SKM-1 treated with dmso at 0.1 percent for 144 hours (cell line): ENCODE measurements around the gene SVOPL.
"Not testable (repeated sequence)": the region's sequence is repeated elsewhere in the genome, so short reads cannot be mapped to it uniquely, and the experiment has no call there.

Experiments used
- DNase-seq: peaks from one replicate; lab custom pipeline; 2025; ENCODE audit not compliant: unreplicated experiment; lab: John Stamatoyannopoulos, UW

Gene SVOPL, protein sequence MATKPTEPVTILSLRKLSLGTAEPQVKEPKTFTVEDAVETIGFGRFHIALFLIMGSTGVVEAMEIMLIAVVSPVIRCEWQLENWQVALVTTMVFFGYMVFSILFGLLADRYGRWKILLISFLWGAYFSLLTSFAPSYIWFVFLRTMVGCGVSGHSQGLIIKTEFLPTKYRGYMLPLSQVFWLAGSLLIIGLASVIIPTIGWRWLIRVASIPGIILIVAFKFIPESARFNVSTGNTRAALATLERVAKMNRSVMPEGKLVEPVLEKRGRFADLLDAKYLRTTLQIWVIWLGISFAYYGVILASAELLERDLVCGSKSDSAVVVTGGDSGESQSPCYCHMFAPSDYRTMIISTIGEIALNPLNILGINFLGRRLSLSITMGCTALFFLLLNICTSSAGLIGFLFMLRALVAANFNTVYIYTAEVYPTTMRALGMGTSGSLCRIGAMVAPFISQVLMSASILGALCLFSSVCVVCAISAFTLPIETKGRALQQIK

GRCh38 chr7:138700857-138701536 lies at the start of gene SVOPL:
SVOPL (minus strand) TSS chr7:138701362; CDS start chr7:138679045, 22,317 bp downstream.
- DNase-seq, result no peak

- no peak for DNase-seq
Measured at GRCh38 chr7:138750473-138750872, 49.3 kb upstream of the SVOPL start.

GRCh38 chr7:138749960-138750359 lies 48.8 kb upstream of the SVOPL start:
- DNase-seq, result no peak

GRCh38 chr7:138748666-138749065 lies 47.5 kb upstream of the SVOPL start:
- DNase-seq, result no peak

GRCh38 chr7:138746073-138746472 lies 44.9 kb upstream of the SVOPL start:
- no peak for DNase-seq

DNA sequence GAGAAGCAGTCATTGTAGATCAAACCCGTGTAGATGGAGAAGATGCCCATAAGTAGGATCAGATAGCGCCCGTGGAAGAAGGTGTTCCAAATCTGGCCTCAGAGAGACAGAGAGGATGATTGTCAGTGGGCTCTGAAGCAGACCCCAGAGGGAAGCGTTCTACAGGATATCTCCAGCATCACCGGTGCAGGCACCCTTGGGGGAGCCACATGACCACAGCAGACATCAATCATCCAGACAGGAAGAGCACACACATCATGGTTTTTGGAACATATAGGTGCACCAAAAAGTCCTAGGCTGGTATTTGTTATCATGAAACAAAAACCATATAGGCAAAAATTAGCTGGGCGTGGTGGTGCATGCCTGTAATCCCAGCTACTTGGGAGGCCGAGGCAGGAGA lies 44.0 kb upstream of the SVOPL start:
- no peak for DNase-seq

DNA sequence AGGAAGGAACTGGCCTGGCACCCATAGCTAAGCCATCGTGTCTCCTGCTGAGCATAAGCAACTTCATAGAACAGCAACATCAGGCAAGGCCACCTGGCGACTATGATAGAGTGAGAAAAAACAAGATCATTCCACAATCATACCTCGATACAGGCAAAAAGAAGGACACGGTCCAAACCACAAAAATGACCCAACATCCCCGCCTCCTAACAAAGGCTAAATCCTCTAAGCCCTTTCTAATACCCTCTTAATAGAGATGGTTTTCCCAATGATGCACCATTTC lies 40.2 kb upstream of the SVOPL start:
- no peak for DNase-seq

DNA sequence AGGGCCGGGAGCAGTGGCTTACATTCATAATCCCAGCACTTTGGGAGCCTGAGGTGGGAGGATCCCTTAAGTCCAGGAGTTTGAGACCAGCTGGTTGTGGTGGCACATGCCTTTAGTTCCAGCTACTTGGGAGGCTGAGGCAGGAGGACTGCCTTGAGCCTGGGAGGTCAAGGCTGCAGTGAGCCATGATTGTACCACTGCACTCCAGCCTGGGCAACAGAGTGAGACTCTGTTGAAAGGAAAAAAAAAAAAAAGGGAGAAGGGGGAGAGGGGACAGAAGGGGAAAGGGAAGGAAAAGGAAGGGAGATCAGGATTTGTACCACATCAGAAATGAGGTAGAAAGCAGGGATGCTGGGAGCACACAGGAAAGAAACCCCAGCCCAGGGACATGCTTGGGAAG lies 38.7 kb upstream of the SVOPL start:
- no peak for DNase-seq

GRCh38 chr7:138738551-138739335 lies 37.6 kb upstream of the SVOPL start:
- peak; percentile 77 for DNase-seq

GRCh38 chr7:138738114-138738513 lies 37.0 kb upstream of the SVOPL start:
- no peak for DNase-seq

DNA sequence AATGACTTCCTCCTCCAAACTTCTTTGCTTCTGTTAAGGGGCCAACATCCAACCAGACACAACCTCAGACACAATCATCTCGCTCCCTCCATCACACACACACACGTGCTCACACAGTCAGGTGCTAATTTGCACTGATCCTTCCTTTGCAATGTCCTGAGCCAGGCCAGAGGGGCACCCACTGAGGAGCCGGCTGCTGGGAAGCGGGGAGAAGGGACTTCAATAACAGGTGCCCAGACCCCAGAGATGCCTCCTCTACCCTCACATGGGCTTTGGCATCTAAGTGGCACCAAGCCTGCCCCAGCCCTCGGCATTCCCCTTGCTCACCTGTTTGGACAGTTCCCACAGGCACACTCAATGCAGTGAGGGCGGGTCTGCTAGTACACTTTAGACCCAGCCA lies 34.2 kb upstream of the SVOPL start:
- DNase-seq, result no peak

GRCh38 chr7:138731733-138732132 lies 30.6 kb upstream of the SVOPL start:
- DNase-seq, result not testable (repeated sequence)

DNA sequence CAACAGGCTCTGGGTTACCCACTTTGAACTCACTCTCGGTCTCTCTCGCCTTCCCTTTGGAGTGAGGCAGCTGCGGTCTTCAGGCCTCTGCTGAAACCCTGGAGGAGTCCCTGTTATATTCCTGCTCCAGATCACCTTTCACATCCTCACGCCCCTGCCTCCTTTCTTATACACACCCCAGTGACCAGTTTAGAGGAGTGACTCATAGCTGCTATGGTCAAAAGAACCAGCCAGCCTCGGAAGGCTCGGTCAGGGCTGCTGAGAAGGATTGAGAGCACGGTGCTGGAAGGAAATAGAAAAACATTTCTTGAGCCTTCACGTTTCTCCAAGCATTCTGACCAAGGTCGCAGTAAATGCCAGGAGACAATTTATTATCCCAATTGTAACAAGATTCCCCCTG lies 28.3 kb upstream of the SVOPL start:
- DNase-seq, result no peak

GRCh38 chr7:138727336-138728099 lies 26.4 kb upstream of the SVOPL start:
- DNase-seq, result no peak

DNA sequence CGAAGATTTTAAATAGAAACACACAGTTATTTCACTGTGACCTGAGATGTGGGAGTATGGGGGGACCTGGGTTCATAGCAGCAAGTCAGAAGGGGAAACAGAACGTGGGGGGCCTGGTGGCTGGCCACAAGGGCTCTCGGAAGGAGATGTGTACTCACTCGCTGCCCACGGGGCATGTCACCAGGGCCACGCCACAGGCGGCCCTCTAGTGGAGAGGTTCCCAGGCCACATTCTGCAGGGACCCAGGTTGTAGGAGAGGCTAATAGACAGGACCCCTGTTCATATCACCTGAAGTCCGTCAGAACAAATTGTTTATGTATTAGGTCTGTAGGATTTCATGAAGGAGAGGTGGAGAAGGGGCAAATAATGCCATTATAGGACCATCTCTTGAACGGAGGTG lies 25.1 kb upstream of the SVOPL start:
- DNase-seq, result no peak

DNA sequence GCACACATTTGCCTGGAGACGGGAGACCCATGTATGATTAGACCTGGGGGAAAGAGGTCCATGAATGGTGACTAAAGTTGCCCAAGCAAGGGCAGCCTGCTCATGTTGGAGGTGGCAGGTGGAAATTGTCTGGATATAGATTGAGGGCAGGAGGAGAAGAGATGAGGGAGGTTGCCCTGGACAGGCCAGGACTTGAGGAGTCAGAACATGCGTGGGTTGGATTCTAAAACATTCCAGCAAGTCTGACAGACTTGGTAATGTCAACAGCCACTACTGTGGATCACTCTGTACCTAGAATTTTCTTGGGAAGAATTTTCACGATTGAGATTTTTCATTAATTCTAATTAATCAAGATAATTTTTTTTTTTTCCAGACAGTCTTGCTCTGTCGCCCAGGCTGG lies 19.1 kb upstream of the SVOPL start:
- peak; percentile 43 for DNase-seq

GRCh38 chr7:138716889-138717288 lies 15.7 kb upstream of the SVOPL start:
- DNase-seq, result no peak

- no peak for DNase-seq
Measured at GRCh38 chr7:138713191-138713590, 12.0 kb upstream of the SVOPL start.

GRCh38 chr7:138712652-138713051 lies 11.5 kb upstream of the SVOPL start:
- no peak for DNase-seq

- DNase-seq, result no peak
Measured at GRCh38 chr7:138710536-138711385, 9.6 kb upstream of the SVOPL start.
